Skeletal muscle tissue (tissue), 4 donors: ENCODE results near the gene RFXANK. TPM values are rescaled to one million over a fixed set of nuclear protein-coding genes. Genes with fewer than 3 reads are reported as not detected.
"Not testable (repeated sequence)": the region's sequence is repeated elsewhere in the genome, so short reads cannot be mapped to it uniquely, and the experiment has no call there.

ENCODE experiments used
- H3K27ac ChIP-seq: one replicate; pipeline ENCODE4 v1.7.0; 2013; ENCODE audit warnings: mild to moderate bottlenecking, low read depth, low read length, inconsistent platforms
- H3K27me3 ChIP-seq, 3 donors: one replicate each; pipeline ENCODE4 v1.7.0; 2013; ENCODE audit warnings: low read length in 3 of 3; ENCODE audit not compliant: control insufficient read depth in 3 of 3, insufficient read depth in 3 of 3
- H3K36me3 ChIP-seq, 3 donors: one replicate each; pipeline ENCODE4 v1.7.0; 2013; ENCODE audit warnings: low read length in 3 of 3; ENCODE audit not compliant: control insufficient read depth in 3 of 3, insufficient read depth in 3 of 3
- H3K4me1 ChIP-seq, 3 donors: one replicate each; pipeline ENCODE4 v1.7.0; 2013; ENCODE audit warnings: low read length in 3 of 3, mild to moderate bottlenecking in 3 of 3; ENCODE audit not compliant: control insufficient read depth in 3 of 3, insufficient read depth in 3 of 3
- H3K4me3 ChIP-seq, 3 donors: one replicate each; pipeline ENCODE4 v1.7.0; 2013; ENCODE audit warnings: low read length in 3 of 3
- H3K9ac ChIP-seq, 3 donors: one replicate each; pipeline ENCODE4 v1.7.0; 2013; ENCODE audit warnings: low read length in 3 of 3, mild to moderate bottlenecking in 3 of 3, moderate library complexity in 2 of 3, low read depth in 1 of 3
- H3K9me3 ChIP-seq, 3 donors: one replicate each; pipeline ENCODE4 v1.7.0; 2013; ENCODE audit warnings: low read length in 3 of 3; ENCODE audit not compliant: control insufficient read depth in 3 of 3
- total RNA-seq: library from RNA; depleted of rRNA; stranded (reverse); fragments of >200 nt; gene quantifications from one replicate; pipeline ENCODE4 v1.2.3, GENCODE V29; 2014
- donor health status: Osteomylitis.

The RFXANK gene
- total RNA-seq, 1 donor from 2014 or later = 56.9 TPM

DNA sequence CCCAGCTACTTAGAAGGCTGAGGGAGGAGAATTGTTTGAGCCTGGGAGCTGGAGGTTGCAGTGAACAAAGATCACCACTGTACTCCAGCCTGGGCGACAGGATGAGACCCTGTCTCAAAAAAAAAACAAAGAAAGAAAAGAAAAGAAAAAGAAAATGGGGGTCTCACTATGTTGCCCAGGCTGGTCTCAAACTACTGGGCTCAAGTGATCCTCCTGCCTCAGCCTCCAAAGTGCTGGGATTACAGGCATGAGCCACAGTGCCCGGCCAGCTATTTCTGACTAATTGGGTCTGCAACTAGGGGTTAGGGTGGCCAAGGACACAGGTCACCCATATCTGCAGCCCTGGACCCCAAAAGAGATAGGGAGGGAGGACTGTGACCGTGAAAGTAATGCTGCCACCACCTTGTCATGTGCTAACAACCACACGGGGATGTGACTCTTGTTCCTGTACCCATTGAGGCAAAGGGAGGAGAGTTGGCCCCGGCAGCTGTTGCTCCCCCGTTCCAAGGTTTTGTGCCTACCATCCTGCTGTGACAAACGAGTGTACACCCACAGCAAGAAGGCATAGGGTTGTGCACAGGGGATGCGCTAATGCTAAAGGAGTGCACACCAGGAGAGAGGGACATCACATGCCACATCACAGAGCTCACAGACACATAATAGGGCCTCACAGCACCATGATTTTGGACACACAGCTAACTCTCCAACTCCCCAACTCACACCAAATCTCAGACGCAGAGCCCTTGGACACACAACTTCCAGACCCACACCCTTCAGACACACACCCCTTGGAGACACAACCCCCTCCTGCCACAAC, 22.6 kb upstream of the RFXANK start:
- Histone ChIP-seq H3K36me3 (peaks cover 0 to 3% (median 0%) of the 10 kb centered on the region in 3 donors), H3K27me3 (no peaks in the 10 kb centered on the region), H3K9ac (peak overlapping the region in 2 of 3 donors; percentile 22 to 71), H3K4me3 (peak overlapping the region; percentile 7 to 71 (median 70)), H3K4me1 (peaks cover 20 to 28% (median 22%) of the 10 kb centered on the region in 3 donors), H3K9me3 (no peaks in the 10 kb centered on the region), H3K27ac (no peak overlapping the region)

GRCh38 chr19:19170053-19170872, 21.8 kb upstream of the RFXANK start, which contains the start of gene MEF2B:
MEF2B (minus strand) TSS chr19:19170263; CDS start chr19:19150735, 19,528 bp downstream.
- Histone ChIP-seq H3K9me3 (no peaks in the 10 kb centered on the region), H3K27me3 (no peaks in the 10 kb centered on the region), H3K36me3 (peaks cover 0 to 3% (median 0%) of the 10 kb centered on the region in 3 donors), H3K9ac (peak within 1 kb of the TSS; percentile 22 to 71 (median 23)), H3K27ac (no peak within 1 kb of the TSS), H3K4me1 (peaks cover 20 to 28% (median 22%) of the 10 kb centered on the region in 3 donors), H3K4me3 (peak within 1 kb of the TSS; percentile 7 to 71 (median 70))

- H3K9ac ChIP-seq = peak overlapping the region in 2 of 3 donors; percentile 50
Observed at GRCh38 chr19:19170873-19171672, 21.0 kb upstream of the RFXANK start.

GRCh38 chr19:19171821-19172532, 20.1 kb upstream of the RFXANK start:
- peaks cover 20 to 28% (median 22%) of the 10 kb centered on the region in 3 donors for H3K4me1 ChIP-seq
- no peaks in the 10 kb centered on the region for H3K9me3 ChIP-seq
- H3K4me3 ChIP-seq = peak overlapping the region in 2 of 3 donors; percentile 22 to 36
- H3K27ac ChIP-seq = no peak overlapping the region
- peaks cover 5 to 12% (median 9%) of the 10 kb centered on the region in 3 donors for H3K36me3 ChIP-seq
- H3K27me3 ChIP-seq = no peaks in the 10 kb centered on the region
- H3K9ac ChIP-seq = peak overlapping the region; percentile 43 to 50 (median 50)

More at GRCh38 chr19:19170873-19171672, 21.0 kb upstream of the RFXANK start:
- Histone ChIP-seq H3K4me1 (peaks cover 20 to 28% (median 22%) of the 10 kb centered on the region in 3 donors), H3K27ac (no peak overlapping the region), H3K4me3 (no peak overlapping the region), H3K36me3 (peaks cover 0 to 3% (median 0%) of the 10 kb centered on the region in 3 donors), H3K9me3 (no peaks in the 10 kb centered on the region), H3K27me3 (no peaks in the 10 kb centered on the region)

DNA sequence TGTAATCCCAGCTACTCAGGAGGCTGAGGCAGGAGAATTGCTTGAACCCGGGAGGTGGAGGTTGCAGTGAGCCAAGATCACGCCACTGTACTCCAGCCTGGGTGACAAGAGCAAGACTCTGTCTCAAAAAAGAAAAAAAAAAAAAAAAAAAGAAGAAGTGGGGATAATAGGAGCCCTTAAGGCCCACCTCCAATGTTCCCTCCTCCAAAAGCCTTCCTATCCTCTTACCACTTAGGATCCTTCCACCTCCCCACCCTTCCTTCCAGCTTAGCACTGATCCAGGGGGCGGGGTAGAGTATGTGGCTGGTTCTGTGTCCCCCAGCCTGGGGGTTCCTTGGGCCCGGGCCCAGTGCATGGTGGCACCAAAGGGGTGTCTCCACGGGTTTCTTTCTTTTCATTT, 18.8 kb upstream of the RFXANK start:
- H3K27ac ChIP-seq, H3K27me3 ChIP-seq, H3K4me3 ChIP-seq, H3K9me3 ChIP-seq, H3K9ac ChIP-seq: not testable (repeated sequence)
- peaks cover 7 to 14% (median 11%) of the 10 kb centered on the region in 3 donors for H3K36me3 ChIP-seq
- H3K4me1 ChIP-seq = peaks cover 20 to 28% (median 22%) of the 10 kb centered on the region in 3 donors

- Histone ChIP-seq H3K9me3 (no peaks in the 10 kb centered on the region), H3K36me3 (peaks cover 25 to 37% (median 30%) of the 10 kb centered on the region in 3 donors), H3K4me1 (peaks cover 3 to 10% (median 5%) of the 10 kb centered on the region in 3 donors), H3K9ac (no peak overlapping the region), H3K27me3 (no peaks in the 10 kb centered on the region), H3K27ac (no peak overlapping the region), H3K4me3 (no peak overlapping the region)
Observed at GRCh38 chr19:19176950-19177349, 15.1 kb upstream of the RFXANK start.

DNA sequence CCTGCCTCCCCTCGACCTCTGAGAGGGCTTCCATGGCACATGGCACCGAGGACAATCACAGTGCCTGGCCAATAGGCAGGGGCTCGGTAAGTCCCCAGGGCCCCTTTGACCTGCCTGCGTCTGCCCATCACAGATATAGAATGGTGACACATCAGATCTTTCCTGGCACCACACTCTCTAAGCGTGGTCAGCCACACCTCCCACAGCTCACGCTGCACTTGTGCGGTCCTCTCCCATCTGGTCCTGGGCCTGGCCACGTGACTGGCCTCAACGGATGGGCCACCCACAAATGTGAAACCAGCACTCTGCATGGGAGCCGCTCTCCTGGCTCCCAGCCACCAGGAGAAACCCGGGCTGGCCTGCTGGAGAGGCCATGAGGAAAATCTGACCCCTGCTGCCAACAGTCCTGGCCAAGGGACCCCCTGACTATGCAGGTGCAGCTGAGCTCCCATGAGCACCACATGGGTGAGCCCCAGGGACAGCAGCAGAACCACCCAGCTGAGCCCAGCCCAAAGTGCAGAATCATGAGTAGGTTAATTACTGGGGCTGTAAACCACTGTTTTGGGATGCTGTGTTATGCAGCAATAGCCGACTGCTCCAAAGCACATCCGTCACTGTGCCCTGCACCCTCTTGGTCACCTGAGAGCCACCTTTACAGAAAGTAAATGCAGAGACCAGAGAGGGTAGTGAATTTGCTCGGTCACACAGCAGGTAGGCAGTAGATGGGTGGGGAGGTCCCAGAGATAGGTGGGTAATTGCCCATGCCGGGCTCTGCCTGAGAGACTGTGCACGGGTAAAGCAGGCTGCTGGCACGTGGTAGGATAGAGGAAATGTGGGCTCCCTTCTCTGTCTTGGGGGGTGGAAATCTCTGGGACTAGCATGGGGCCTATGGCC, 12.3 kb upstream of the RFXANK start:
- H3K27me3 ChIP-seq = no peaks in the 10 kb centered on the region
- H3K4me1 ChIP-seq = peaks cover 0 to 6% (median 0%) of the 10 kb centered on the region in 3 donors
- H3K9ac ChIP-seq = no peak overlapping the region
- no peak overlapping the region for H3K4me3 ChIP-seq
- peaks cover 32 to 45% (median 37%) of the 10 kb centered on the region in 3 donors for H3K36me3 ChIP-seq
- H3K9me3 ChIP-seq = no peaks in the 10 kb centered on the region
- H3K27ac ChIP-seq = no peak overlapping the region

DNA sequence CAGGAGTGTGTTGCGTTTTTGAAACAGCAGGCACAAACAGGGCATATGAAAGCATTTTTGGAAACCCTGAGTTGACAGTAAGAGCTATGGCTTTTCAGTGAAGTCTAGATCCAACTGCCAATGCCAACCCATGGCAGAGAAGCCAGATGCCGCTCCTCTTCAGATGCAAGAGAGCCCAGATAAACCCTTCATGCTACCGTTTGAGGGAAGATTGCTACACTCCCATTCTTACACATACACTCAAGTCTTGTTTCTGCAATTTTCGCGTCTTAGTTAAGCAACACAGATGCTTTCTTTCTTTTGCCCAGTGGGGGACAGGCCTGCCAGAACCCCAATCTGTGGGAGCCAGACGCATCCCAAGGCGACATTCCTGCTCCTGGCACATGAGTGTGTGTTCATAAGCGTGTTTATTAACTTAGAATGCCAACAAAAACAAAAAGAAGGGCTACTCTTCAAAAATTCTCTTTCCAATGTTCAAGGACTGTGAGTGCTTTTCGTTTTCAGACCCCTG, 10.5 kb upstream of the RFXANK start:
- Histone ChIP-seq H3K36me3 (peaks cover 38 to 48% (median 41%) of the 10 kb centered on the region in 3 donors), H3K4me3 (no peak overlapping the region)

More for the DNA sequence above, 10.5 kb upstream of the RFXANK start:
- Histone ChIP-seq H3K27me3 (no peaks in the 10 kb centered on the region), H3K27ac (no peak overlapping the region), H3K4me1 (peaks cover 0 to 6% (median 0%) of the 10 kb centered on the region in 3 donors), H3K9me3 (no peaks in the 10 kb centered on the region), H3K9ac (no peak overlapping the region)
